ENCODE measurements around the gene BOC.

Gene BOC

DNA sequence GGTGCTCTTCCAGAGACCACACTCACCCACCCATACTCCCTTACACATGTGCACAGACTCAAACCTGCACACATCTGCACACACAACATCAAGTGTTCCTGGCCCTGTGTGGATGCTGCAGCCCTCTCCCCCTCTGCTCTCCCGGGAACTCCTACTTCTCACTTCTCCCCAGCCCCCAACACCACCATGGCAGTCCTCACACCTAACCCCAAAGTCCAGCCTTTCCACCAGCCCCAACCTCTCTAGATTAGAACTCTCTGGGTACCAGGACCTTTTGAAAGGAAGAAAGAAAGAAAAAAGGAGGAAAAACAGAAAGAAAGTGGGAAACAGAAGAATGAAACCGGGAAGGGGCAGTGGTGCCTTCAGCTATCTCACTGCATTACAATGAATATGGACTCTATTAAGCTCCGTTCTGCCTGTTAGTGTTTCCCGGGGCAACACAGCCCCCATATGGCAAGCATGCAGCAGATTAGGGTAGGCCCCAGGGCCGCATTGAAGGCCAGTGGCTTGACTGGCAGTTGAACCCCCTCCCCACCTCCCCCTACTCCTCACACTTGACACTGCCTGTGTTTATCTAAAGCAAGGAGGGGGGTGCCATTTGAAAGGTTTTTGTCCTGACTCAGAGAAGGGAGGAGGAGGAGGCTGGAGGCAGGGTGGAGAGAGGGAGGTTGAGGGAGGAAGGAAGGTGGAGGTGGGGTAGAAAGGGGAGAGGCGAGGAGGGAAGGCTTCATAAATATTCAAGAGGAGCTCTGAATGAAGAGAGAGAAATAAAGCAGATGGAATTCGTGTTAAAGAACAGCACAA, 30.1 kb downstream of the BOC start:
- TF ChIP-seq, protein P1, sequence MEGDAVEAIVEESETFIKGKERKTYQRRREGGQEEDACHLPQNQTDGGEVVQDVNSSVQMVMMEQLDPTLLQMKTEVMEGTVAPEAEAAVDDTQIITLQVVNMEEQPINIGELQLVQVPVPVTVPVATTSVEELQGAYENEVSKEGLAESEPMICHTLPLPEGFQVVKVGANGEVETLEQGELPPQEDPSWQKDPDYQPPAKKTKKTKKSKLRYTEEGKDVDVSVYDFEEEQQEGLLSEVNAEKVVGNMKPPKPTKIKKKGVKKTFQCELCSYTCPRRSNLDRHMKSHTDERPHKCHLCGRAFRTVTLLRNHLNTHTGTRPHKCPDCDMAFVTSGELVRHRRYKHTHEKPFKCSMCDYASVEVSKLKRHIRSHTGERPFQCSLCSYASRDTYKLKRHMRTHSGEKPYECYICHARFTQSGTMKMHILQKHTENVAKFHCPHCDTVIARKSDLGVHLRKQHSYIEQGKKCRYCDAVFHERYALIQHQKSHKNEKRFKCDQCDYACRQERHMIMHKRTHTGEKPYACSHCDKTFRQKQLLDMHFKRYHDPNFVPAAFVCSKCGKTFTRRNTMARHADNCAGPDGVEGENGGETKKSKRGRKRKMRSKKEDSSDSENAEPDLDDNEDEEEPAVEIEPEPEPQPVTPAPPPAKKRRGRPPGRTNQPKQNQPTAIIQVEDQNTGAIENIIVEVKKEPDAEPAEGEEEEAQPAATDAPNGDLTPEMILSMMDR (IDR thresholded peaks at IDR 0.05; ENCODE audit: low read depth, low read length): no peak
- DNase-seq (ENCODE audit: low read depth, low spot score): peak; percentile 73
- H3K4me3 ChIP-seq (ENCODE audit: low read depth, low read length): no peak overlapping the region
- in situ Hi-C loops (cut with HindIII; ENCODE audit: low sequenced_read_pairs): no loop called here

GRCh38 chr3:113242096-113242581, 30.8 kb downstream of the BOC start:
- TF ChIP-seq, protein P1 (IDR thresholded peaks at IDR 0.05; ENCODE audit: low read depth, low read length): no peak
- H3K4me3 ChIP-seq (ENCODE audit: low read depth, low read length): no peak overlapping the region
- in situ Hi-C loops (cut with HindIII; ENCODE audit: low sequenced_read_pairs): no loop called here
- peak; percentile 78 for DNase-seq (ENCODE audit: low read depth, low spot score)

DNA sequence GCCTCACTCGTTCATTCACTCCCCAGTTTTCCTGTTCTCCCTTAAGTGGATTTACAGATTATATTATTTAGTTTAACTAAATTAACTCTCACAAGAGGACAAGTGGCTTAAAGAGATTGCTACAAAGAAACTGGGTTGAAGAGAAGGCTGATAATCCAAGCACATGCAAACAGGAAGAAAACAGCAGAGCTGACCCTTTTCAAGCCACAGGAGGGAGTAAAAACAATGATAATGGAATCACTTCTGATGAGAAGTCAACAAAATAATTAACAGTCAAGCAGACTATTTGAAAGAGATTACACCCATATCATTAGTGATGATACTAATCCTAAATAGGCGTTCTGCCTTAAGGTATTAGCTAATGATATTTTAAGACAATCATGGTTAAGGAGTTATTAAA, 31.7 kb downstream of the BOC start:
- TF ChIP-seq, protein P1 (IDR thresholded peaks at IDR 0.05; ENCODE audit: low read depth, low read length): no peak
- no peak overlapping the region for H3K4me3 ChIP-seq (ENCODE audit: low read depth, low read length)
- in situ Hi-C loops (cut with HindIII; ENCODE audit: low sequenced_read_pairs): no loop called here

DNA sequence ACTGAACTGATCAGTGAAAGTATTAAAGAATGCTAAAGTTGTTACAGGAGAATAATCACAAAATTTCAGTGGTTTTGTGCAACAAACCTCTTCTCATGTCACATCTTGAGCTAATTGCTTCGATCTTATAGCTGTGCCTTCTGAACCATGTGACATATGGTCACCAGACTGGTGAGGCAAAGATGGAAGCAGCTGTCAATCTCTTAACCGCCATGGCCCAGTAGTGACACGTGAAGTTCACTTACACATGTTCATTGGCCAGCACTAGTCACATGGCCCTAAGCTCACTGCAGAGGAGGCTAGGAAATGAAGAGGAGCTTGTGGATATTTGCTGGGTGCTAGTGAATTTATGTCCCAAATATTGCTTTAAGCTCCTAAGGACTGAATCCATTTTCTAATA, 32.5 kb downstream of the BOC start:
- TF ChIP-seq, protein P1 (IDR thresholded peaks at IDR 0.05; ENCODE audit: low read depth, low read length): no peak
- DNase-seq (ENCODE audit: low read depth, low spot score): no peak
- no peak overlapping the region for H3K4me3 ChIP-seq (ENCODE audit: low read depth, low read length)
- in situ Hi-C loops (cut with HindIII; ENCODE audit: low sequenced_read_pairs): no loop called here

More for the DNA sequence above, 31.7 kb downstream of the BOC start:
- no peak for DNase-seq (ENCODE audit: low read depth, low spot score)

DNA sequence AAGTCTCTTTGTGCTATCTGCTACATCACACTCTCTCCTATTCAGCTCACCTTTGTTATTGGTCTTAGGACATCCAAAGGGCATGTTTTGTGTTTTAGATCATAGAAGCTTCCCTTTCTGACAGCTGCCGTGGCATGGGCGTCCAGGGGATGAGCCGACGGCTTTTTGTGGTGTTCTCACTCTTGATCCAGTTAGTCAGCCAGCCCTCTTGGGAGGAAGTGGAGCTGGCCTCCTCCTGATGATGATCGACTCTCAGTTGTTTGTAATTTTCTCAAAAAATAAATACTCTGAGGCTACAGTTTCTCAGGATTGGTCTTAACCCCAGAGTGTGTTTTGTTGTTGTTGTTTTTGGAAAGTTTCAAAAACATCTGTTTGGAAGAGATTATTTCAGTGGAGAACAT, 34.4 kb downstream of the BOC start:
- TF ChIP-seq, protein P1 (IDR thresholded peaks at IDR 0.05; ENCODE audit: low read depth, low read length): no peak
- in situ Hi-C loops (cut with HindIII; ENCODE audit: low sequenced_read_pairs): no loop called here
- DNase-seq (ENCODE audit: low read depth, low spot score): peak; percentile 56
- H3K4me3 ChIP-seq (ENCODE audit: low read depth, low read length): no peak overlapping the region

DNA sequence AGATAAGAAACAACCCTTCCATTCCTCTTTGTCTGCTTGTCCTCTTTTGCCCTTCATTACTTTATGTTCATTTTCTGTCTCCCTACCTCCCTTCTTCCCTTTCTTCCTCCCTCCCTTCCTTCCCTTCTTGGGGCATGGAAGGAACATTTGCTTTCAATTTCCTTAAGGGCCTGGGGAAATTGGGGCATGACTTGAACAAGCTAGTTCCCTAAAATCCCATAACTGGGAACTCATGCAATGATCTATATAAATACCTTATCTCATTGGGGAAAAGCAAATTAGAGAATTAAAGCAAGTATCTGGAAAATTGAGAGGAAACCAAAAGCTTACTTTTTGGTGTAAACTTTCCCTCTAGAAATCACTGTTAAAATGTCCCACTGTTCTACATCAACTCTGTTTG, 35.7 kb downstream of the BOC start:
- no peak overlapping the region for H3K4me3 ChIP-seq (ENCODE audit: low read depth, low read length)
- TF ChIP-seq, protein P1 (IDR thresholded peaks at IDR 0.05; ENCODE audit: low read depth, low read length): no peak
- in situ Hi-C loops (cut with HindIII; ENCODE audit: low sequenced_read_pairs): no loop called here
- DNase-seq (ENCODE audit: low read depth, low spot score): no peak
